ENCODE measurements around the gene KRTAP4-16. TPM values are rescaled to one million over a fixed set of nuclear protein-coding genes. Genes with fewer than 3 reads are reported as not detected.
"Not testable (repeated sequence)": the region's sequence is repeated elsewhere in the genome, so short reads cannot be mapped to it uniquely, and the experiment has no call there.

Gene KRTAP4-16
- total RNA-seq, 4 donors from 2014 or later: not detected

GRCh38 chr17:41145261-41145660, 43.3 kb upstream of the KRTAP4-16 start:
- Histone ChIP-seq H3K36me3 (no peaks in the 10 kb centered on the region), H3K27me3 (no peaks in the 10 kb centered on the region), H3K4me1 (no peaks in the 10 kb centered on the region), H3K9me3 (peaks cover 0 to 5% (median 1%) of the 10 kb centered on the region in 4 donors), H3K27ac (no peak overlapping the region), H3K4me3 (no peak overlapping the region)
- no peak for DNase-seq
- TF ChIP-seq CTCF (IDR thresholded peaks at IDR 0.05) (no peak), POLR2A (IDR thresholded peaks at IDR 0.05) (no peak)

- TF ChIP-seq POLR2A (IDR thresholded peaks at IDR 0.05) (no peak), CTCF (IDR thresholded peaks at IDR 0.05) (no peak)
- no peak for DNase-seq
Measured at GRCh38 chr17:41144846-41145245, 42.8 kb upstream of the KRTAP4-16 start.

GRCh38 chr17:41141361-41141760, 39.4 kb upstream of the KRTAP4-16 start:
- Histone ChIP-seq H3K27me3 (no peaks in the 10 kb centered on the region), H3K4me3 (no peak overlapping the region), H3K27ac (no peak overlapping the region), H3K9me3 (peaks cover 0 to 9% (median 1%) of the 10 kb centered on the region in 4 donors), H3K4me1 (no peaks in the 10 kb centered on the region), H3K36me3 (no peaks in the 10 kb centered on the region)
- no peak for DNase-seq
- no peak for TF ChIP-seq CTCF (IDR thresholded peaks at IDR 0.05)
- TF ChIP-seq POLR2A (IDR thresholded peaks at IDR 0.05): no peak

More at GRCh38 chr17:41144846-41145245, 42.8 kb upstream of the KRTAP4-16 start:
- no peak overlapping the region for H3K27ac ChIP-seq
- H3K4me1 ChIP-seq: no peaks in the 10 kb centered on the region
- H3K36me3 ChIP-seq: no peaks in the 10 kb centered on the region
- H3K27me3 ChIP-seq: no peaks in the 10 kb centered on the region
- H3K9me3 ChIP-seq: peaks cover 0 to 9% (median 1%) of the 10 kb centered on the region in 4 donors
- H3K4me3 ChIP-seq: no peak overlapping the region

DNA sequence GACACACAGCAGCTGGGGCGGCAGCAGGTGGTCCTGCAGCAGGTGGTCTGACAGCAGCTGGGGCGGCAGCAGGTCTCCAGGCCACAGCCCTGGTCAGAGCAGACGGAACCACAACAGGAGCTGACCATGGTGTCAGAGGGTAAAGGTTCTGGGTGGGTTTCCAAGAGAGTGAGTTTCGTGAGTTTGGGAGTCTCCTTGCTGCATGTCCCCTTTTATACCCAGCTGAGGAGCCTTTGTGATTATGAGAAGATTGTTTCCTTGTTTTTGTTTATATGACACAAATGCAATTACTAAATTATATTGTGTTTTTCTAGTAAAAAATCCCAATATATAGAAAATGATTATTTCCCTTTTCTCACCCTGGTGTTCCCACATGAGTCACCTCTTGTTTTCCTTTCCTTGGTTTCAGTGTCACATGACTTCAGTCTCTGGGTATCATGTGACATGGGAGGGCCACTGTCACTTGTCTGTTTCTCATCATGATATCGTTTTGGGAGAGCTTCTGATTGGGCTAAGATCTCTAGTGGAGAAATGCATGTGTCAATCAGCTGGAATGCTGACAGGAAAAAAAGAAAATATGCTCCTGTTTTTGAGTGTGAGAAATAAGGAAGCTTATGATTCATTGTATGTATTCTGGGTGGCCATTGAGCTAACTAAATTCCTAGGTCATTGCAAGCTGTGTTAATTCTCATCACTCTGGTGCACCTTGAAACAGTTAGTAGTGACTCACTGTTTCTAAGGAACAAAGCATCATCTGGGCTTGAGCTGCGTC, 38.5 kb upstream of the KRTAP4-16 start, which contains the start of gene KRTAP4-6:
TSS of gene KRTAP4-6 (minus strand) at position 185 of the 772 bp plus-strand sequence. CDS start at position 128, 57 bp downstream.
- H3K27me3 ChIP-seq: no peaks in the 10 kb centered on the region
- TF ChIP-seq CTCF (IDR thresholded peaks at IDR 0.05) (no peak), POLR2A (IDR thresholded peaks at IDR 0.05) (no peak)
- H3K9me3 ChIP-seq: peaks cover 0 to 9% (median 1%) of the 10 kb centered on the region in 4 donors
- DNase-seq: no peak
- H3K4me3 ChIP-seq: no peak within 1 kb of the TSS
- no peaks in the 10 kb centered on the region for H3K36me3 ChIP-seq
- H3K27ac ChIP-seq: no peak within 1 kb of the TSS
- H3K4me1 ChIP-seq: no peaks in the 10 kb centered on the region

DNA sequence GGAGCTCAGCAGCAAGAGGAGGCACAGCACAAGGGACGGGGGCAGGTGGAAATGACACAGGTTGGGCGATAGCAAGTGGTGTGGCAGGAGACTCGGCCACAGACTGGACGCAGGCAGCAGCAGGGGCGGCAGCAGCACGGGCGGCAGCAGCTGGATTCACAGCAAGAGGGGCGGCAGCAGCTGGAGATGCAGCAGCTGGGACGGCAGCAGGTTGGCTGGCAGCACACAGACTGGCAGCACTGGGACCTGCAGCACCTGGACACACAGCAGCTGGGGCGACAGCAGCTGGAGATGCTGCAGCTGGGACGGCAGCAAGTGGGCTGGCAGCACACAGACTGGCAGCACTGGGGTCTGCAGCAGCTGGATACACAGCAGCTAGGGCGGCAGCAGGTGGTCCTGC, 37.9 kb upstream of the KRTAP4-16 start:
- not testable (repeated sequence) for H3K36me3 ChIP-seq, H3K9me3 ChIP-seq, DNase-seq, H3K4me3 ChIP-seq, H3K4me1 ChIP-seq, H3K27ac ChIP-seq, H3K27me3 ChIP-seq

- Histone ChIP-seq H3K9me3 (no peaks in the 10 kb centered on the region), H3K4me1 (no peaks in the 10 kb centered on the region), H3K27me3 (no peaks in the 10 kb centered on the region), H3K36me3 (no peaks in the 10 kb centered on the region), H3K4me3 (no peak overlapping the region), H3K27ac (no peak overlapping the region)
- TF ChIP-seq POLR2A (IDR thresholded peaks at IDR 0.05) (no peak), CTCF (IDR thresholded peaks at IDR 0.05) (no peak)
- no peak for DNase-seq
Measured at GRCh38 chr17:41133880-41134735, 32.1 kb upstream of the KRTAP4-16 start.
